H9 (cell line): ENCODE results near the gene CHKB. TPM values are rescaled to one million over a fixed set of nuclear protein-coding genes. Genes with fewer than 3 reads are reported as not detected.
A peak's percentile ranks its signal among the peaks of the same experiment; 100 is the strongest.

ENCODE experiments used
- DNase-seq: peaks from one replicate; pipeline ENCODE4 v3.0.0-alpha.2; 2017
- H2AFZ ChIP-seq: one replicate; pipeline ENCODE4 v1.6.1; 2013; ENCODE audit warnings: mild to moderate bottlenecking, low read length, control low read depth, moderate library complexity
- H2AK5ac ChIP-seq: 2 replicates; pipeline ENCODE4 v1.6.1; 2013; ENCODE audit warnings: low read length, control low read depth, mixed read lengths; ENCODE audit not compliant: insufficient read length
- H2BK120ac ChIP-seq: one replicate; pipeline ENCODE4 v1.6.1; 2013; ENCODE audit warnings: low read depth, mild to moderate bottlenecking, low read length, control low read depth, inconsistent platforms; ENCODE audit not compliant: poor library complexity, severe bottlenecking
- H2BK12ac ChIP-seq: 2 replicates; pipeline ENCODE4 v1.6.1; 2013; ENCODE audit warnings: low read length, control low read depth, mixed read lengths, low read depth; ENCODE audit not compliant: insufficient read length
- H2BK15ac ChIP-seq: 2 replicates; pipeline ENCODE4 v1.6.1; 2013; ENCODE audit warnings: low read depth, low read length, control low read depth
- H2BK20ac ChIP-seq: one replicate; pipeline ENCODE4 v1.6.1; 2013; ENCODE audit warnings: low read depth, mild to moderate bottlenecking, low read length, control low read depth, inconsistent platforms; ENCODE audit not compliant: poor library complexity, severe bottlenecking
- H2BK5ac ChIP-seq: 2 replicates; pipeline ENCODE4 v1.6.1; 2013; ENCODE audit warnings: low read length, control low read depth, mixed read lengths; ENCODE audit not compliant: insufficient read length
- H3K14ac ChIP-seq: 2 replicates; pipeline ENCODE4 v1.6.1; 2013; ENCODE audit warnings: low read length, control low read depth; ENCODE audit not compliant: insufficient read depth
- H3K18ac ChIP-seq: 2 replicates; pipeline ENCODE4 v1.6.1; 2013; ENCODE audit warnings: low read depth, mild to moderate bottlenecking, mixed read lengths, low read length, control low read depth; ENCODE audit not compliant: insufficient read length
- H3K23ac ChIP-seq: 2 replicates; pipeline ENCODE4 v1.6.1; 2013; ENCODE audit warnings: low read length, control low read depth, mixed read lengths, low read depth; ENCODE audit not compliant: insufficient read length
- H3K23me2 ChIP-seq: 2 replicates; pipeline ENCODE4 v1.6.1; 2013; ENCODE audit warnings: low read depth, mild to moderate bottlenecking, mixed read lengths, low read length, control low read depth; ENCODE audit not compliant: insufficient read length, poor library complexity, severe bottlenecking
- H3K27ac ChIP-seq: 2 replicates; pipeline ENCODE4 v1.5.1; 2013; ENCODE audit warnings: low read length, control low read depth, mixed read lengths, low read depth; ENCODE audit not compliant: insufficient read length
- H3K27me3 ChIP-seq: 2 replicates; pipeline ENCODE4 v1.6.1; 2013; ENCODE audit warnings: low read length, control low read depth, inconsistent platforms; ENCODE audit not compliant: insufficient read depth
- H3K4ac ChIP-seq: 2 replicates; pipeline ENCODE4 v1.6.1; 2013; ENCODE audit warnings: low read depth, mild to moderate bottlenecking, control low read depth, inconsistent platforms, low read length, moderate library complexity
- H3K4me1 ChIP-seq: 2 replicates; pipeline ENCODE4 v1.6.1; 2013; ENCODE audit warnings: low read length, control low read depth, inconsistent platforms; ENCODE audit not compliant: insufficient read depth
- H3K4me2 ChIP-seq: 2 replicates; pipeline ENCODE4 v1.6.1; 2013; ENCODE audit warnings: low read length, control low read depth, mixed read lengths; ENCODE audit not compliant: insufficient read length, insufficient read depth
- H3K56ac ChIP-seq: 2 replicates; pipeline ENCODE4 v1.6.1; 2013; ENCODE audit warnings: low read depth, mild to moderate bottlenecking, mixed read lengths, low read length, control low read depth; ENCODE audit not compliant: insufficient read length
- H3K79me1 ChIP-seq: 2 replicates; pipeline ENCODE4 v1.6.1; 2013; ENCODE audit warnings: low read depth, mild to moderate bottlenecking, moderate library complexity, low read length, control low read depth, inconsistent platforms; ENCODE audit not compliant: insufficient read depth, poor library complexity, severe bottlenecking
- H3K79me2 ChIP-seq: 2 replicates; pipeline ENCODE4 v1.6.1; 2013; ENCODE audit warnings: low read length, control low read depth, inconsistent platforms; ENCODE audit not compliant: insufficient read depth
- H3K9ac ChIP-seq: 2 replicates; pipeline ENCODE4 v1.6.1; 2013; ENCODE audit warnings: low read length, control low read depth, mixed read lengths; ENCODE audit not compliant: insufficient read length; ENCODE audit errors: extremely low read depth
- H3K9me3 ChIP-seq: one replicate; pipeline ENCODE4 v1.6.1; 2013; ENCODE audit warnings: low read depth, low read length, inconsistent platforms; ENCODE audit not compliant: control insufficient read depth
- H3T11ph ChIP-seq: one replicate; pipeline ENCODE4 v1.6.1; 2013; ENCODE audit warnings: mild to moderate bottlenecking, low read length, control low read depth, inconsistent platforms
- H4K20me1 ChIP-seq: one replicate; pipeline ENCODE4 v1.6.1; 2013; ENCODE audit not compliant: control insufficient read depth, insufficient read length, insufficient read depth
- H4K5ac ChIP-seq: 2 replicates; pipeline ENCODE4 v1.6.1; 2013; ENCODE audit warnings: low read depth, mild to moderate bottlenecking, mixed read lengths, low read length, control low read depth; ENCODE audit not compliant: insufficient read length
- H4K8ac ChIP-seq: replicated peaks from 2 replicates; pipeline ENCODE4 v1.6.1; 2013; ENCODE audit warnings: low read length, control low read depth, mixed read lengths, low read depth; ENCODE audit not compliant: insufficient read length
- H4K91ac ChIP-seq: 2 replicates; pipeline ENCODE4 v1.6.1; 2013; ENCODE audit warnings: low read depth, mild to moderate bottlenecking, moderate library complexity, mixed read lengths, low read length, control low read depth; ENCODE audit not compliant: insufficient read length
- H3K27ac Mint-ChIP-seq, 3 experiments: 2 replicates in 2 of 3; 3 replicates in 1 of 3; pipeline ENCODE4 v1.8.0; 2020 to 2021; ENCODE audit warnings: mixed read lengths in 3 of 3, mild to moderate bottlenecking in 1 of 3, moderate library complexity in 1 of 3
- H3K27me3 Mint-ChIP-seq: 2 replicates; pipeline ENCODE4 v1.8.0; 2021; ENCODE audit warnings: low read depth, mild to moderate bottlenecking, moderate library complexity, mixed read lengths
- H3K36me3 Mint-ChIP-seq, 3 experiments: 2 replicates in 2 of 3; 3 replicates in 1 of 3; pipeline ENCODE4 v1.8.0; 2020 to 2021; ENCODE audit warnings: low read depth in 3 of 3, mixed read lengths in 3 of 3; ENCODE audit not compliant: insufficient read depth in 1 of 3
- H3K4me1 Mint-ChIP-seq, 2 experiments: 2 replicates each; pipeline ENCODE4 v1.8.0; 2020; ENCODE audit warnings: mixed read lengths in 2 of 2
- H3K4me3 Mint-ChIP-seq, 2 experiments: 2 replicates in 1 of 2; 3 replicates in 1 of 2; pipeline ENCODE4 v1.8.0; 2020 to 2021; ENCODE audit warnings: mild to moderate bottlenecking in 2 of 2, mixed read lengths in 2 of 2, moderate library complexity in 1 of 2
- H3K9me3 Mint-ChIP-seq, 2 experiments: 2 replicates in 1 of 2; 3 replicates in 1 of 2; pipeline ENCODE4 v1.8.0; 2020; ENCODE audit warnings: mild to moderate bottlenecking in 2 of 2, mixed read lengths in 2 of 2, moderate library complexity in 1 of 2
- WGBS: extraction: QIAGEN DNeasy Blood & Tissue Kit; methylation state at CpG from one replicate; pipeline ENCODE4 v1.1.7; 2013; ENCODE audit warnings: missing lambda C conversion rate, low lambda C conversion rate, mixed read lengths; ENCODE audit not compliant: insufficient read length; ENCODE audit errors: extremely low coverage; 5-methylcytosine and 5-hydroxymethylcytosine counted together
- total RNA-seq: library from RNA; stranded (reverse); gene quantifications from 2 replicates; pipeline ENCODE4 v1.2.1, GENCODE V29; 2021
- TF ChIP-seq, protein P1 (sequence below): fragments of 200-600 bp; sonication (generic); conservative IDR thresholded peaks from 3 replicates; pipeline ENCODE4 v1.8.0; 2021; ENCODE audit warnings: antibody characterized with exemption, mild to moderate bottlenecking

CHKB gene
- total RNA-seq, 1 experiment from 2014 or later, result 64.9 TPM

DNA sequence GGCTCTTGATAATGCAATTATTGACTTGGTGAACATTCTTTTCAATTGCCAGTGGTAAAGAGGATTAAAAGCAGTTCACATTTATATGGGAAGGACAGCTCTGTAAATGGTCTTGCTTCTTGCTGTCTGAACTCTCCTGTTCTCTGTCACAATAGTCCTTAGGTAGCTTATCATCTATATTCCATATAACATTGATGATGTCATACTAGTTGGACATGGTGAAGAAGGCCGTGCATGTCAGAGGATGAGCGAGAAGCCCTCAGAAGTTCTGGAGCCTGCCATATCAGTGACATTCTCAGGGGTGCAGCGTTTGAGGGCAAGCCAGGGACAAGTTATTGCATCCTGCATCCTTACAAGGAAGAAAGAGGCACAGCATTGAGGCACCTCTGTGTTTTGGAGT is 2.6 kb upstream of the CHKB start:
- Histone ChIP-seq H3T11ph (no peak overlapping the region), H3K27ac (no peak overlapping the region), H3K23ac (no peak overlapping the region), H4K91ac (no peak overlapping the region), H3K18ac (no peak overlapping the region), H3K4me2 (no peak overlapping the region), H3K79me1 (peaks cover 4% of the 10 kb centered on the region), H4K8ac (no peak overlapping the region), H2BK5ac (no peak overlapping the region), H3K4me1 (peaks cover 2% of the 10 kb centered on the region; the same call in 1 of the 2 replicates), H3K56ac (no peak overlapping the region), H2BK20ac (no peak overlapping the region), H3K4ac (no peak overlapping the region), H4K20me1 (no peaks in the 10 kb centered on the region), H4K5ac (no peak overlapping the region), H2BK12ac (no peak overlapping the region), H2AFZ (no peak overlapping the region), H3K14ac (no peak overlapping the region), H3K9ac (no peak overlapping the region), H3K27me3 (no peaks in the 10 kb centered on the region), H2BK15ac (no peak overlapping the region), H3K9me3 (no peaks in the 10 kb centered on the region), H2BK120ac (no peak overlapping the region), H3K23me2 (no peaks in the 10 kb centered on the region), H3K79me2 (no peaks in the 10 kb centered on the region), H2AK5ac (no peak overlapping the region)
- Mint-ChIP-seq H3K36me3 (peaks cover 3 to 7% (median 5%) of the 10 kb centered on the region in 3 experiments; a peak in 6 of 7 replicates), H3K4me3 (peak overlapping the region in 1 of 2 experiments; percentile 32; a peak in 1 of 5 replicates), H3K9me3 (no peaks in the 10 kb centered on the region), H3K27ac (no peak overlapping the region), H3K4me1 (peaks cover 14 to 23% of the 10 kb centered on the region in 2 experiments), H3K27me3 (peaks cover 16% of the 10 kb centered on the region)
- no peak for DNase-seq
- WGBS, result no CpG with 5 or more reads among the region's 3 CpGs
- TF ChIP-seq, protein P1, sequence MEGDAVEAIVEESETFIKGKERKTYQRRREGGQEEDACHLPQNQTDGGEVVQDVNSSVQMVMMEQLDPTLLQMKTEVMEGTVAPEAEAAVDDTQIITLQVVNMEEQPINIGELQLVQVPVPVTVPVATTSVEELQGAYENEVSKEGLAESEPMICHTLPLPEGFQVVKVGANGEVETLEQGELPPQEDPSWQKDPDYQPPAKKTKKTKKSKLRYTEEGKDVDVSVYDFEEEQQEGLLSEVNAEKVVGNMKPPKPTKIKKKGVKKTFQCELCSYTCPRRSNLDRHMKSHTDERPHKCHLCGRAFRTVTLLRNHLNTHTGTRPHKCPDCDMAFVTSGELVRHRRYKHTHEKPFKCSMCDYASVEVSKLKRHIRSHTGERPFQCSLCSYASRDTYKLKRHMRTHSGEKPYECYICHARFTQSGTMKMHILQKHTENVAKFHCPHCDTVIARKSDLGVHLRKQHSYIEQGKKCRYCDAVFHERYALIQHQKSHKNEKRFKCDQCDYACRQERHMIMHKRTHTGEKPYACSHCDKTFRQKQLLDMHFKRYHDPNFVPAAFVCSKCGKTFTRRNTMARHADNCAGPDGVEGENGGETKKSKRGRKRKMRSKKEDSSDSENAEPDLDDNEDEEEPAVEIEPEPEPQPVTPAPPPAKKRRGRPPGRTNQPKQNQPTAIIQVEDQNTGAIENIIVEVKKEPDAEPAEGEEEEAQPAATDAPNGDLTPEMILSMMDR, result no peak
